Astrocyte (in vitro differentiated cells and primary cell): ENCODE data around the gene DIAPH1. TPM values are rescaled to one million over a fixed set of nuclear protein-coding genes. Genes with fewer than 3 reads are reported as not detected.

Experiments used
- DNase-seq: peaks from one replicate; pipeline ENCODE4 v3.0.0-alpha.2; 2010; ENCODE audit warnings: low read depth
- FAIRE-seq: peaks from 2 replicates; lab custom pipeline; 2011; peaks lifted over from hg19 to GRCh38; lab: Jason Lieb, UNC
- H2AFZ ChIP-seq: 2 replicates; pipeline ENCODE4 v1.6.0; 2012; ENCODE audit warnings: low read depth, low read length, inconsistent platforms
- H3K27ac ChIP-seq: 2 replicates; pipeline ENCODE4 v1.5.1; 2011; ENCODE audit warnings: low read depth, low read length, inconsistent platforms
- H3K27me3 ChIP-seq: 2 replicates; pipeline ENCODE4 v1.6.0; 2011; ENCODE audit warnings: low read length, inconsistent platforms; ENCODE audit not compliant: insufficient read depth
- H3K36me3 ChIP-seq: 2 replicates; pipeline ENCODE4 v1.5.1; 2011; ENCODE audit warnings: low read length, inconsistent platforms; ENCODE audit not compliant: insufficient read depth
- H3K4me1 ChIP-seq: 2 replicates; pipeline ENCODE4 v1.5.1; 2011; ENCODE audit warnings: low read length, inconsistent platforms; ENCODE audit not compliant: insufficient read depth
- H3K4me2 ChIP-seq: 2 replicates; pipeline ENCODE4 v1.6.0; 2012; ENCODE audit warnings: low read length, inconsistent platforms
- H3K4me3 ChIP-seq: 2 replicates; pipeline ENCODE4 v1.5.1; 2011; ENCODE audit warnings: low read depth, mild to moderate bottlenecking, low read length, inconsistent platforms; ENCODE audit not compliant: insufficient read depth
- H3K79me2 ChIP-seq: 2 replicates; pipeline ENCODE4 v1.6.0; 2012; ENCODE audit warnings: mild to moderate bottlenecking, low read length, inconsistent platforms; ENCODE audit not compliant: insufficient read depth
- H3K9ac ChIP-seq: 2 replicates; pipeline ENCODE4 v1.6.0; 2012; ENCODE audit warnings: mild to moderate bottlenecking, low read length, inconsistent platforms
- H3K9me3 ChIP-seq: 2 replicates; pipeline ENCODE4 v1.5.1; 2012; ENCODE audit warnings: low read depth, mild to moderate bottlenecking, low read length, inconsistent platforms; ENCODE audit not compliant: insufficient read depth
- H4K20me1 ChIP-seq: 2 replicates; pipeline ENCODE4 v1.6.0; 2012; ENCODE audit warnings: low read length, inconsistent platforms; ENCODE audit not compliant: insufficient read depth
- H3K27ac Mint-ChIP-seq: one replicate; pipeline ENCODE4 v1.8.0; 2021; ENCODE audit warnings: mild to moderate bottlenecking, mixed read lengths; ENCODE audit not compliant: unreplicated experiment
- H3K27me3 Mint-ChIP-seq: one replicate; pipeline ENCODE4 v1.8.0; 2021; ENCODE audit warnings: low read depth, mixed read lengths; ENCODE audit not compliant: unreplicated experiment
- H3K36me3 Mint-ChIP-seq: one replicate; pipeline ENCODE4 v1.8.0; 2021; ENCODE audit warnings: low read depth, mixed read lengths; ENCODE audit not compliant: unreplicated experiment
- H3K4me1 Mint-ChIP-seq: one replicate; pipeline ENCODE4 v1.8.0; 2021; ENCODE audit warnings: low read depth, mixed read lengths; ENCODE audit not compliant: unreplicated experiment
- H3K4me3 Mint-ChIP-seq: one replicate; pipeline ENCODE4 v1.8.0; 2021; ENCODE audit warnings: mild to moderate bottlenecking, moderate library complexity, mixed read lengths; ENCODE audit not compliant: unreplicated experiment
- H3K9me3 Mint-ChIP-seq: one replicate; pipeline ENCODE4 v1.8.0; 2021; ENCODE audit warnings: mild to moderate bottlenecking, mixed read lengths; ENCODE audit not compliant: unreplicated experiment
- EZH2 ChIP-seq: IDR thresholded peaks from 2 replicates; pipeline ENCODE4 v1.6.1; 2012; ENCODE audit warnings: mild to moderate bottlenecking, low read length, inconsistent platforms; ENCODE audit not compliant: insufficient read depth
- total RNA-seq: library from RNA; stranded (reverse); gene quantifications from 2 replicates; pipeline ENCODE4 v1.2.1, GENCODE V29; 2021
- TF ChIP-seq, protein P1 (sequence below): IDR thresholded peaks from 2 replicates; pipeline ENCODE4 v1.5.1; 2011; ENCODE audit warnings: low read depth, mild to moderate bottlenecking, inconsistent platforms, low read length, moderate library complexity; ENCODE audit not compliant: insufficient read depth

Gene DIAPH1
- total RNA-seq, 1 donor from 2014 or later, result 78.8 TPM

DNA sequence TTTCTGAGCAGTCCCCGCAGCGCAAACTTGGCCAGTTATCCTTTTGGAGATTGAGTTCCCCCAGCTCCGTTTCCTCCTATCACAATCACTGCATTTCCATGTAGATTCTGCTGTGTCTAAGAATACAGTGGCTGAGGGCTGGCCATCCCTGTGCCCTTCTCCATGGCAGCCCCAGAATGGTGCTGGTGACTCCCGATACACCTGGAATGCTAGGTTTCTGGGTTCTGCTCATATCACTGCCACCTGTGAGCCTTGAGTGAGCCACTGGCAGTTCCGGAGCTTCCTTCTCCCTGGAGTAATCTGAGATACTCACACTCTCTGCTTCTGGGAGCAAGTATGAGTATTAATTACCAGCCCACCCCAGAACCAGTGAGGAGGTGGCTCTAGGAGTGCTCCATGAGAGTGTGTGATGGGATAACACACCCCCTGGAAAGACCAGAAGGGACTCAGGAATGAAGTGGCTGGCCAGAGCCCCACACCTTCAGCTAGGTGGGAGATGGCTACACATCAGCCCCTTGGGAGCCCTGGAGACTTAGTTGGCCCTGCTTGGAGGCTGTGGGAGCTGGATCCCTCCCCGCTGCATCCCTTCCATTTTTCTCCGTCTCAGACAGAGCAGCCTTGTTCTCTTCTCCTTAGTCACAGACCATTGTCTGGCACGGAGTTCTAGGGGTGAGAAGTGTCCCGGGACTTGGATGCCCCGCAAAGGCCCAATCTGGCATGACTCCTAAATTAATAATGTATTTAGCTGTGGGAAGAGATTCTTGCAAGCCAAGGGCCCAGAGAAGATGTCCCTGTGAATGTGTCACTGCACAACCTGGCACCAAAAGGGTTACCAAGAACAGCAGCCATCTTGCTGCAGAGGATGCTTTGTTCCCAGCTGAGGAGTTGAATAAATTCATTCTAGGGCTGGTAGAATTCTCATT, 125.0 kb downstream of the DIAPH1 start:
- Mint-ChIP-seq H3K4me3 (no peak overlapping the region), H3K27ac (peak overlapping the region; percentile 41)

DNA sequence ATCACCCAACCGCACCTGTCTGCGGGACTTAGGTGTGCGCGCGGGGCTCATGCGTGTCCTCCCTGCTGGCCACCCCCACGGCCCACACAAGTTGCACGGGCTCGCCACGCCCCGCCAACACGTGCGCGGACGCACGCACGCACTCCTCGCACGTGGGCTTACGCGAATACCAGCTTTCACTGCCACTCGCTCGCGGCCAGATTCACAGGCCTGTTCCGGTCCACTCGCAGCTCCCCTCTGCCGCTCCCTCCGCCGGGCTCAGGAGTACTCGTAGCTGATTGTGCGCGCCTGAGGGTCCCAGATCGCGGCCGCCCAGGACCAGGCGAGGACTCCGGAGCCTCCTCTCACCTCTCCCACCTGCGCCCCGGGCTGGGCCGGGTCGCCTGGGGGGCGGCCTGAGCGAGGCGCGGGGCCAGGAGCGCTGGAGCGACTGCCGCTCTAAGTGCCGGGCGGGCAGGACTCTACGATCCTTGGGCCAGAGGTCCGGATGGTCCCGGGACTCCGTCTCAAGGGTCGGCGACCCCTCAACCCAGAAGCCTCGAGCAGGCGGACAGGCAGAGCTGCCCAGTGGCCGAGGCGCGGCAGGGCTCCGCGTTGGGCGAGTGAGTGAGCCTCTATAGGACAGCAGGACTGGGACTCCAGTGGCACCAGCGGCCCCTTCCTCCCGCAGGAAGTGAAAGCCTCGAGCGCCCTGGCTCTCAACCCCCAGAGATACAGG, 126.5 kb downstream of the DIAPH1 start:
- Histone ChIP-seq H3K36me3 (no peaks in the 10 kb centered on the region), H4K20me1 (peaks cover 38% of the 10 kb centered on the region), H3K9me3 (no peaks in the 10 kb centered on the region), H3K79me2 (peaks cover 47% of the 10 kb centered on the region), H3K4me3 (no peak overlapping the region), H3K9ac (no peak overlapping the region), H3K4me1 (peaks cover 49% of the 10 kb centered on the region), H2AFZ (no peak overlapping the region), H3K27ac (no peak overlapping the region), H3K4me2 (no peak overlapping the region), H3K27me3 (no peaks in the 10 kb centered on the region)
- TF ChIP-seq, protein P1, sequence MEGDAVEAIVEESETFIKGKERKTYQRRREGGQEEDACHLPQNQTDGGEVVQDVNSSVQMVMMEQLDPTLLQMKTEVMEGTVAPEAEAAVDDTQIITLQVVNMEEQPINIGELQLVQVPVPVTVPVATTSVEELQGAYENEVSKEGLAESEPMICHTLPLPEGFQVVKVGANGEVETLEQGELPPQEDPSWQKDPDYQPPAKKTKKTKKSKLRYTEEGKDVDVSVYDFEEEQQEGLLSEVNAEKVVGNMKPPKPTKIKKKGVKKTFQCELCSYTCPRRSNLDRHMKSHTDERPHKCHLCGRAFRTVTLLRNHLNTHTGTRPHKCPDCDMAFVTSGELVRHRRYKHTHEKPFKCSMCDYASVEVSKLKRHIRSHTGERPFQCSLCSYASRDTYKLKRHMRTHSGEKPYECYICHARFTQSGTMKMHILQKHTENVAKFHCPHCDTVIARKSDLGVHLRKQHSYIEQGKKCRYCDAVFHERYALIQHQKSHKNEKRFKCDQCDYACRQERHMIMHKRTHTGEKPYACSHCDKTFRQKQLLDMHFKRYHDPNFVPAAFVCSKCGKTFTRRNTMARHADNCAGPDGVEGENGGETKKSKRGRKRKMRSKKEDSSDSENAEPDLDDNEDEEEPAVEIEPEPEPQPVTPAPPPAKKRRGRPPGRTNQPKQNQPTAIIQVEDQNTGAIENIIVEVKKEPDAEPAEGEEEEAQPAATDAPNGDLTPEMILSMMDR, result no peak
- no peak for TF ChIP-seq EZH2
- FAIRE-seq, result no peak
- H3K9me3 Mint-ChIP-seq, result peaks cover 2% of the 10 kb centered on the region
- H3K27me3 Mint-ChIP-seq, result no peaks in the 10 kb centered on the region
- H3K4me1 Mint-ChIP-seq, result peaks cover 45% of the 10 kb centered on the region
- H3K27ac Mint-ChIP-seq, result no peak overlapping the region
- peaks cover 25% of the 10 kb centered on the region for H3K36me3 Mint-ChIP-seq
- no peak for DNase-seq
- H3K4me3 Mint-ChIP-seq, result no peak overlapping the region

More for the DNA sequence above, 125.0 kb downstream of the DIAPH1 start:
- no peak overlapping the region for H2AFZ ChIP-seq
- TF ChIP-seq, protein P1, result no peak
- TF ChIP-seq EZH2, result no peak
- H3K36me3 ChIP-seq, result peaks cover 3% of the 10 kb centered on the region
- peak overlapping the region; percentile 78 for H3K27ac ChIP-seq
- peaks cover 44% of the 10 kb centered on the region for H3K79me2 ChIP-seq
- DNase-seq (peak; percentile 71), FAIRE-seq (no peak)
- peaks cover 43% of the 10 kb centered on the region for H3K4me1 ChIP-seq
- H3K4me3 ChIP-seq, result no peak overlapping the region
- H4K20me1 ChIP-seq, result peaks cover 23% of the 10 kb centered on the region
- Mint-ChIP-seq H3K4me1 (peaks cover 39% of the 10 kb centered on the region), H3K9me3 (peaks cover 4% of the 10 kb centered on the region), H3K36me3 (peaks cover 21% of the 10 kb centered on the region), H3K27me3 (no peaks in the 10 kb centered on the region)
- peak overlapping the region; percentile 78 for H3K4me2 ChIP-seq
- peak overlapping the region; percentile 80 for H3K9ac ChIP-seq
- no peaks in the 10 kb centered on the region for H3K9me3 ChIP-seq
- H3K27me3 ChIP-seq, result no peaks in the 10 kb centered on the region
